Trophoblast cell (in vitro differentiated cells and primary cell): ENCODE data around the gene ARHGEF33.
"Not testable (repeated sequence)": the region's sequence is repeated elsewhere in the genome, so short reads cannot be mapped to it uniquely, and the experiment has no call there.

Experiments used
- DNase-seq, 2 donors: peaks; one replicate each; pipeline ENCODE4 v3.0.0-alpha.2; 2016
- H2AFZ ChIP-seq: 2 replicates; pipeline ENCODE4 v1.6.1; 2013; ENCODE audit warnings: low read length, moderate library complexity, mild to moderate bottlenecking; ENCODE audit not compliant: insufficient read depth, poor library complexity
- H2AK5ac ChIP-seq: 2 replicates; pipeline ENCODE4 v1.6.1; 2013; ENCODE audit warnings: mild to moderate bottlenecking, low read length
- H2BK120ac ChIP-seq: 2 replicates; pipeline ENCODE4 v1.6.1; 2013; ENCODE audit warnings: low read length, mild to moderate bottlenecking, moderate library complexity; ENCODE audit not compliant: insufficient read depth, poor library complexity
- H2BK12ac ChIP-seq: 2 replicates; pipeline ENCODE4 v1.6.1; 2013; ENCODE audit warnings: mild to moderate bottlenecking, low read length, moderate library complexity
- H2BK5ac ChIP-seq: 2 replicates; pipeline ENCODE4 v1.6.1; 2013; ENCODE audit warnings: low read length, low read depth, moderate library complexity, mild to moderate bottlenecking; ENCODE audit not compliant: poor library complexity
- H3K14ac ChIP-seq: 2 replicates; pipeline ENCODE4 v1.6.1; 2013; ENCODE audit warnings: mild to moderate bottlenecking, low read length
- H3K18ac ChIP-seq: 2 replicates; pipeline ENCODE4 v1.6.1; 2013; ENCODE audit warnings: mild to moderate bottlenecking, low read length
- H3K23ac ChIP-seq: 2 replicates; pipeline ENCODE4 v1.6.1; 2013; ENCODE audit warnings: low read length
- H3K27ac ChIP-seq: 2 replicates; pipeline ENCODE4 v1.5.1; 2013; ENCODE audit warnings: low read depth, mild to moderate bottlenecking, inconsistent platforms, low read length, moderate library complexity
- H3K27me3 ChIP-seq: 2 replicates; pipeline ENCODE4 v1.6.1; 2013; ENCODE audit warnings: inconsistent platforms, mild to moderate bottlenecking, low read length, moderate library complexity; ENCODE audit not compliant: insufficient read depth
- H3K36me3 ChIP-seq, 2 experiments: 1 replicate in 1 of 2; 2 replicates in 1 of 2; pipeline ENCODE4 v1.6.1; 2013; ENCODE audit warnings: low read length in 2 of 2, mild to moderate bottlenecking in 2 of 2, moderate library complexity in 1 of 2; ENCODE audit not compliant: insufficient read depth in 2 of 2, control insufficient read depth in 1 of 2
- H3K4ac ChIP-seq: 2 replicates; pipeline ENCODE4 v1.6.1; 2013; ENCODE audit warnings: low read depth, mild to moderate bottlenecking, low read length, moderate library complexity
- H3K4me1 ChIP-seq, 2 experiments: 1 replicate in 1 of 2; 2 replicates in 1 of 2; pipeline ENCODE4 v1.6.1; 2013; ENCODE audit warnings: low read length in 2 of 2, mild to moderate bottlenecking in 2 of 2, moderate library complexity in 1 of 2; ENCODE audit not compliant: insufficient read depth in 2 of 2, control insufficient read depth in 1 of 2
- H3K4me2 ChIP-seq: 2 replicates; pipeline ENCODE4 v1.6.1; 2013; ENCODE audit warnings: inconsistent platforms, mild to moderate bottlenecking, low read length, moderate library complexity
- H3K4me3 ChIP-seq: 2 replicates; pipeline ENCODE4 v1.5.1; 2013; ENCODE audit warnings: mild to moderate bottlenecking, low read depth, low read length, inconsistent platforms
- H3K79me1 ChIP-seq: one replicate; pipeline ENCODE4 v1.6.1; 2013; ENCODE audit warnings: low read length
- H3K79me2 ChIP-seq: 2 replicates; pipeline ENCODE4 v1.6.1; 2013; ENCODE audit warnings: low read length, mild to moderate bottlenecking; ENCODE audit not compliant: control insufficient read depth, insufficient read depth, poor library complexity
- H3K9ac ChIP-seq: 2 replicates; pipeline ENCODE4 v1.6.1; 2013; ENCODE audit warnings: mild to moderate bottlenecking, low read length
- H3K9me3 ChIP-seq: 2 replicates; pipeline ENCODE4 v1.6.1; 2013; ENCODE audit warnings: low read depth, mild to moderate bottlenecking, control low read depth, inconsistent platforms, low read length; ENCODE audit not compliant: insufficient read depth
- H4K12ac ChIP-seq: 2 replicates; pipeline ENCODE4 v1.6.1; 2013; ENCODE audit warnings: low read depth, mild to moderate bottlenecking, low read length, moderate library complexity
- H4K8ac ChIP-seq: 2 replicates; pipeline ENCODE4 v1.6.1; 2013; ENCODE audit warnings: low read depth, mild to moderate bottlenecking, low read length, moderate library complexity
- H4K91ac ChIP-seq: one replicate; pipeline ENCODE4 v1.6.1; 2013; ENCODE audit warnings: low read depth, mild to moderate bottlenecking, low read length, moderate library complexity
- WGBS: extraction: QIAGEN DNeasy Blood & Tissue Kit; methylation state at CpG from one replicate; pipeline ENCODE4 v1.1.7; 2013; ENCODE audit warnings: missing lambda C conversion rate; ENCODE audit not compliant: insufficient read length, insufficient coverage; ENCODE audit errors: extremely low coverage; 5-methylcytosine and 5-hydroxymethylcytosine counted together

The ARHGEF33 gene

GRCh38 chr2:38936516-38936915 lies 46.8 kb downstream of the ARHGEF33 start:
- not testable (repeated sequence) for H4K91ac ChIP-seq, H3K79me2 ChIP-seq, H2AK5ac ChIP-seq, H4K8ac ChIP-seq, H3K4me2 ChIP-seq, H2BK12ac ChIP-seq, H3K27me3 ChIP-seq, H3K18ac ChIP-seq, H3K79me1 ChIP-seq, H3K14ac ChIP-seq, H3K23ac ChIP-seq, H2AFZ ChIP-seq, H3K9ac ChIP-seq, H4K12ac ChIP-seq, H2BK120ac ChIP-seq, H3K4ac ChIP-seq, H3K9me3 ChIP-seq, H3K4me1 ChIP-seq, H3K27ac ChIP-seq, H3K36me3 ChIP-seq, H3K4me3 ChIP-seq, H2BK5ac ChIP-seq
- WGBS, result no CpG with 5 or more reads among the region's 6 CpGs
- peak; percentile 50 to 70 for DNase-seq

DNA sequence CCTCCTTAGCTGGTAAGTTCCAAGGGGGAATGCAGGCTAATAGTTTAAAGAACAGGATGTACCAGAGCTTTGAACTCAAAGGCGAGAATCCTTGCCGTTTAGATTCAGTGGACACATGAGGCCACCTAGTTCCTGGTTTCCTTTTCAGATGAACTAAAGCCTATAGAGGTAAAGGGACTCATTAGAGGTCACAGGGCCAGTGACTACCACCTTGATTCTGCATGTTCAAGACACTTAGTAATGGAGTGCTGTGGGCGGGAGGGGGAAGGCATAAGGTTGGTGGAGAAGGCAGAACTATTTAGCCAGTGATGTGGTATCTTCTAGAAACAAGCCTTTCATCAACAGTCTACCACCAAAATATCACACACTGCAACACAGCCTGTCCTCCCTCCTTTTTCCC lies 47.9 kb downstream of the ARHGEF33 start:
- Histone ChIP-seq H3K27me3 (no peaks in the 10 kb centered on the region), H3K4ac (no peak overlapping the region), H3K36me3 (no peaks in the 10 kb centered on the region), H4K8ac (no peak overlapping the region), H3K4me2 (no peak overlapping the region), H3K9me3 (no peaks in the 10 kb centered on the region), H2BK12ac (no peak overlapping the region), H3K27ac (no peak overlapping the region), H3K4me3 (no peak overlapping the region), H3K14ac (no peak overlapping the region), H2BK5ac (no peak overlapping the region), H3K79me2 (no peaks in the 10 kb centered on the region), H2AK5ac (no peak overlapping the region), H3K4me1 (peaks cover 0 to 7% of the 10 kb centered on the region in 2 experiments), H2AFZ (no peak overlapping the region), H3K23ac (no peak overlapping the region), H4K12ac (no peak overlapping the region), H2BK120ac (no peak overlapping the region), H3K9ac (no peak overlapping the region), H4K91ac (no peak overlapping the region), H3K79me1 (peaks cover 2% of the 10 kb centered on the region), H3K18ac (no peak overlapping the region)
- peak; percentile 43 to 44 for DNase-seq
- WGBS, result no CpG with 5 or more reads among the region's 3 CpGs

GRCh38 chr2:38940746-38941145 lies 51.1 kb downstream of the ARHGEF33 start:
- H3K27ac ChIP-seq, result no peak overlapping the region
- H3K36me3 ChIP-seq, result no peaks in the 10 kb centered on the region

GRCh38 chr2:38943784-38944183 lies 54.1 kb downstream of the ARHGEF33 start:
- no peak overlapping the region for H2AFZ ChIP-seq
- H3K14ac ChIP-seq, result no peak overlapping the region
- H3K27ac ChIP-seq, result peak overlapping the region; percentile 86

More at GRCh38 chr2:38940746-38941145, 51.1 kb downstream of the ARHGEF33 start:
- no peak overlapping the region for H3K9ac ChIP-seq
- no peaks in the 10 kb centered on the region for H3K79me2 ChIP-seq
- no peak overlapping the region for H2AFZ ChIP-seq
- H2BK5ac ChIP-seq, result no peak overlapping the region
- no peak overlapping the region for H2AK5ac ChIP-seq
- H3K9me3 ChIP-seq, result no peaks in the 10 kb centered on the region
- no peak overlapping the region for H4K91ac ChIP-seq
- H3K4me2 ChIP-seq, result no peak overlapping the region
- no peaks in the 10 kb centered on the region for H3K27me3 ChIP-seq
- DNase-seq, result peak in 1 of 2 donors; percentile 68
- H3K4me3 ChIP-seq, result no peak overlapping the region
- no peak overlapping the region for H3K23ac ChIP-seq
- no peak overlapping the region for H3K14ac ChIP-seq
- no peak overlapping the region for H3K4ac ChIP-seq
- H4K12ac ChIP-seq, result no peak overlapping the region
- H2BK120ac ChIP-seq, result no peak overlapping the region
- peaks cover 15 to 24% of the 10 kb centered on the region in 2 experiments for H3K4me1 ChIP-seq
- no peak overlapping the region for H3K18ac ChIP-seq
- H2BK12ac ChIP-seq, result no peak overlapping the region
- no CpG with 5 or more reads among the region's 1 CpG for WGBS
- no peak overlapping the region for H4K8ac ChIP-seq
- H3K79me1 ChIP-seq, result peaks cover 19% of the 10 kb centered on the region

More at GRCh38 chr2:38943784-38944183, 54.1 kb downstream of the ARHGEF33 start:
- Histone ChIP-seq H4K91ac (no peak overlapping the region), H3K18ac (no peak overlapping the region), H3K79me1 (peaks cover 18% of the 10 kb centered on the region), H3K9me3 (no peaks in the 10 kb centered on the region), H2BK120ac (no peak overlapping the region), H3K4me2 (peak overlapping the region; percentile 23), H3K4me1 (peaks cover 20 to 21% of the 10 kb centered on the region in 2 experiments), H4K12ac (no peak overlapping the region), H4K8ac (no peak overlapping the region), H2BK5ac (no peak overlapping the region), H2BK12ac (no peak overlapping the region), H3K27me3 (no peaks in the 10 kb centered on the region), H3K36me3 (no peaks in the 10 kb centered on the region), H3K4me3 (no peak overlapping the region), H2AK5ac (no peak overlapping the region), H3K23ac (no peak overlapping the region), H3K9ac (no peak overlapping the region), H3K4ac (no peak overlapping the region), H3K79me2 (no peaks in the 10 kb centered on the region)
- DNase-seq, result peak in 1 of 2 donors; percentile 51
